Measurements from ENCODE around the gene MKRN1.

Gene MKRN1

DNA sequence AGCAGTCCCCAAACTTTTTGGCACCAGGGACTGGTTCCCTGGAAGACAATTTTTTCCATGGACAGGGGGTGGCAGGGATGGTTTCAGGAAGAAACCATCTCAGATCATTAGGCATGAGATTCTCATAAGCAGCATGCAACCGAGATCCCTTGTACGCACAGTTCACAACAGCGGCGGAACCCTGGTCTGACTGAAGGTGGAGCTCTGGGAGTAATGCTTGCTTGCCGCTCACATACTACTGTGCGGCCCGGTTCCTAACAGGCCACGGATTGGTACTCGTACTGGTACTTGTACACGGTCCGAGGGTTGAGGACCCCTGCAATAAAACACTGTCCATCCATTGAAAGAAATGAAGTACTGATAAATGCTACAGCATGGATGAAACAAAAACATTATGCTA lies 32.8 kb downstream of the MKRN1 start:
- Histone ChIP-seq H2BK5ac (ENCODE audit: low read depth, low read length, poor library complexity) (no peak overlapping the region), H3K79me2 (ENCODE audit: control insufficient read depth, insufficient read depth, low read length, poor library complexity) (no peaks in the 10 kb centered on the region), H3K9ac (ENCODE audit: low read length) (no peak overlapping the region), H4K8ac (ENCODE audit: low read depth, low read length) (no peak overlapping the region), H2AK5ac (ENCODE audit: low read length) (no peak overlapping the region), H3K27me3 (ENCODE audit: insufficient read depth, low read length) (no peaks in the 10 kb centered on the region), H4K12ac (ENCODE audit: low read depth, low read length) (no peak overlapping the region), H3K79me1 (ENCODE audit: low read length) (no peaks in the 10 kb centered on the region), H2BK12ac (ENCODE audit: low read length) (no peak overlapping the region), H3K4me3 (ENCODE audit: low read depth, low read length) (no peak overlapping the region), H4K91ac (ENCODE audit: low read depth, low read length) (no peak overlapping the region), H3K4ac (ENCODE audit: low read depth, low read length) (no peak overlapping the region), H3K4me1 (ENCODE audit: control insufficient read depth in 1 of 2, insufficient read depth in 2 of 2, low read length in 2 of 2) (peaks cover 0 to 2% of the 10 kb centered on the region in 2 experiments), H2BK120ac (ENCODE audit: insufficient read depth, low read length, poor library complexity) (no peak overlapping the region), H3K18ac (ENCODE audit: low read length) (no peak overlapping the region), H3K4me2 (ENCODE audit: low read length) (no peak overlapping the region), H3K14ac (ENCODE audit: low read length) (no peak overlapping the region), H2AFZ (ENCODE audit: insufficient read depth, low read length, poor library complexity) (no peak overlapping the region), H3K27ac (ENCODE audit: low read depth, low read length) (no peak overlapping the region), H3K36me3 (ENCODE audit: control insufficient read depth in 1 of 2, insufficient read depth in 2 of 2, low read length in 2 of 2) (no peaks in the 10 kb centered on the region), H3K9me3 (ENCODE audit: insufficient read depth, low read depth, low read length) (no peaks in the 10 kb centered on the region), H3K23ac (ENCODE audit: low read length) (no peak overlapping the region)
- DNase-seq: no peak
- no CpG with 5 or more reads among the region's 11 CpGs for WGBS (ENCODE audit: extremely low coverage, insufficient coverage, insufficient read length)

GRCh38 chr7:140441519-140441918 lies 37.8 kb downstream of the MKRN1 start:
- H3K4me3 ChIP-seq (ENCODE audit: low read depth, low read length): no peak overlapping the region
- no peaks in the 10 kb centered on the region for H3K79me2 ChIP-seq (ENCODE audit: control insufficient read depth, insufficient read depth, low read length, poor library complexity)
- no peak overlapping the region for H2BK5ac ChIP-seq (ENCODE audit: low read depth, low read length, poor library complexity)
- no peak overlapping the region for H3K14ac ChIP-seq (ENCODE audit: low read length)
- no peak for DNase-seq
- H3K27me3 ChIP-seq (ENCODE audit: insufficient read depth, low read length): no peaks in the 10 kb centered on the region
- H3K36me3 ChIP-seq (ENCODE audit: control insufficient read depth in 1 of 2, insufficient read depth in 2 of 2, low read length in 2 of 2): no peaks in the 10 kb centered on the region
- H3K79me1 ChIP-seq (ENCODE audit: low read length): no peaks in the 10 kb centered on the region
- H3K4me2 ChIP-seq (ENCODE audit: low read length): no peak overlapping the region
- no peak overlapping the region for H3K9ac ChIP-seq (ENCODE audit: low read length)
- H2AK5ac ChIP-seq (ENCODE audit: low read length): no peak overlapping the region
- no peaks in the 10 kb centered on the region for H3K9me3 ChIP-seq (ENCODE audit: insufficient read depth, low read depth, low read length)
- WGBS (ENCODE audit: extremely low coverage, insufficient coverage, insufficient read length): no CpG with 5 or more reads among the region's 2 CpGs
- H4K91ac ChIP-seq (ENCODE audit: low read depth, low read length): no peak overlapping the region
- H2AFZ ChIP-seq (ENCODE audit: insufficient read depth, low read length, poor library complexity): no peak overlapping the region
- H3K23ac ChIP-seq (ENCODE audit: low read length): no peak overlapping the region
- no peaks in the 10 kb centered on the region for H3K4me1 ChIP-seq (ENCODE audit: control insufficient read depth in 1 of 2, insufficient read depth in 2 of 2, low read length in 2 of 2)
- H2BK12ac ChIP-seq (ENCODE audit: low read length): no peak overlapping the region
- no peak overlapping the region for H4K12ac ChIP-seq (ENCODE audit: low read depth, low read length)
- no peak overlapping the region for H4K8ac ChIP-seq (ENCODE audit: low read depth, low read length)
- no peak overlapping the region for H2BK120ac ChIP-seq (ENCODE audit: insufficient read depth, low read length, poor library complexity)
- H3K4ac ChIP-seq (ENCODE audit: low read depth, low read length): no peak overlapping the region
- no peak overlapping the region for H3K27ac ChIP-seq (ENCODE audit: low read depth, low read length)
- H3K18ac ChIP-seq (ENCODE audit: low read length): no peak overlapping the region

DNA sequence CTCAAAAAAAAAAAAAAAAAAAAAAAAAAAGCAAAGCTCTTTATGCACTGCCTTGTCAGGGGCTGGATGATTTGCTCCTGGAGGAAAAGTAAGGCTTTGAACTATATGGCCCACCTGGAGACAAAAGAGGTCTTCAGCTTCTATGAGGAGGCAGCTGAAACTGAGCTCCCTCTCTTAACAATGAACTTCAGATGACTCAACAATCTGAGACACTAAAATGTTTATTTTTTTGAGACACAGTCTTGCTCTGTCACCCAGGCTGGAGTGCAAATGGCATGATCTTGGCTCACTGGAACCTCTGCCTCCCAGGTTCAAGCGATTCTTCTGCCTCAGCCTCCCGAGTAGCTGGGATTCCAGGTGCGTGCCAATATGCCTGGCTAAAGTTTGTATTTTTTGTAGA lies 38.7 kb downstream of the MKRN1 start:
- Histone ChIP-seq H3K23ac (ENCODE audit: low read length) (no peak overlapping the region), H3K4me1 (ENCODE audit: control insufficient read depth in 1 of 2, insufficient read depth in 2 of 2, low read length in 2 of 2) (no peaks in the 10 kb centered on the region), H2AK5ac (ENCODE audit: low read length) (no peak overlapping the region), H4K8ac (ENCODE audit: low read depth, low read length) (no peak overlapping the region), H3K14ac (ENCODE audit: low read length) (no peak overlapping the region), H3K79me2 (ENCODE audit: control insufficient read depth, insufficient read depth, low read length, poor library complexity) (no peaks in the 10 kb centered on the region), H2BK12ac (ENCODE audit: low read length) (no peak overlapping the region), H2BK120ac (ENCODE audit: insufficient read depth, low read length, poor library complexity) (no peak overlapping the region), H3K27me3 (ENCODE audit: insufficient read depth, low read length) (no peaks in the 10 kb centered on the region), H3K9ac (ENCODE audit: low read length) (no peak overlapping the region), H4K91ac (ENCODE audit: low read depth, low read length) (no peak overlapping the region), H3K36me3 (ENCODE audit: control insufficient read depth in 1 of 2, insufficient read depth in 2 of 2, low read length in 2 of 2) (no peaks in the 10 kb centered on the region), H2AFZ (ENCODE audit: insufficient read depth, low read length, poor library complexity) (no peak overlapping the region), H3K4ac (ENCODE audit: low read depth, low read length) (no peak overlapping the region), H3K4me3 (ENCODE audit: low read depth, low read length) (no peak overlapping the region), H3K4me2 (ENCODE audit: low read length) (no peak overlapping the region), H3K9me3 (ENCODE audit: insufficient read depth, low read depth, low read length) (no peaks in the 10 kb centered on the region), H4K12ac (ENCODE audit: low read depth, low read length) (no peak overlapping the region), H3K27ac (ENCODE audit: low read depth, low read length) (no peak overlapping the region), H3K79me1 (ENCODE audit: low read length) (no peaks in the 10 kb centered on the region), H3K18ac (ENCODE audit: low read length) (no peak overlapping the region), H2BK5ac (ENCODE audit: low read depth, low read length, poor library complexity) (no peak overlapping the region)
- no CpG with 5 or more reads among the region's 3 CpGs for WGBS (ENCODE audit: extremely low coverage, insufficient coverage, insufficient read length)
- DNase-seq: no peak

- Histone ChIP-seq H2BK5ac (ENCODE audit: low read depth, low read length, poor library complexity) (no peak overlapping the region), H2BK12ac (ENCODE audit: low read length) (no peak overlapping the region), H3K27ac (ENCODE audit: low read depth, low read length) (no peak overlapping the region), H2BK120ac (ENCODE audit: insufficient read depth, low read length, poor library complexity) (no peak overlapping the region), H2AK5ac (ENCODE audit: low read length) (no peak overlapping the region), H3K4me3 (ENCODE audit: low read depth, low read length) (no peak overlapping the region), H3K14ac (ENCODE audit: low read length) (no peak overlapping the region), H3K27me3 (ENCODE audit: insufficient read depth, low read length) (no peaks in the 10 kb centered on the region), H3K79me1 (ENCODE audit: low read length) (no peaks in the 10 kb centered on the region), H3K9ac (ENCODE audit: low read length) (no peak overlapping the region), H2AFZ (ENCODE audit: insufficient read depth, low read length, poor library complexity) (no peak overlapping the region), H3K36me3 (ENCODE audit: control insufficient read depth in 1 of 2, insufficient read depth in 2 of 2, low read length in 2 of 2) (no peaks in the 10 kb centered on the region), H3K4me1 (ENCODE audit: control insufficient read depth in 1 of 2, insufficient read depth in 2 of 2, low read length in 2 of 2) (no peaks in the 10 kb centered on the region), H4K8ac (ENCODE audit: low read depth, low read length) (no peak overlapping the region), H3K79me2 (ENCODE audit: control insufficient read depth, insufficient read depth, low read length, poor library complexity) (no peaks in the 10 kb centered on the region), H4K91ac (ENCODE audit: low read depth, low read length) (no peak overlapping the region), H3K18ac (ENCODE audit: low read length) (no peak overlapping the region), H4K12ac (ENCODE audit: low read depth, low read length) (no peak overlapping the region), H3K23ac (ENCODE audit: low read length) (no peak overlapping the region), H3K4ac (ENCODE audit: low read depth, low read length) (no peak overlapping the region), H3K9me3 (ENCODE audit: insufficient read depth, low read depth, low read length) (no peaks in the 10 kb centered on the region), H3K4me2 (ENCODE audit: low read length) (no peak overlapping the region)
- DNase-seq: no peak
- no CpG with 5 or more reads among the region's 3 CpGs for WGBS (ENCODE audit: extremely low coverage, insufficient coverage, insufficient read length)
These were observed 39.9 kb downstream of the MKRN1 start for GRCh38 chr7:140439359-140439758.
